Mesenteric fat pad (tissue), 1 donor: ENCODE data around the gene IL1RAP. TPM values are rescaled to one million over a fixed set of nuclear protein-coding genes. Genes with fewer than 3 reads are reported as not detected.
"Not testable (repeated sequence)": the region's sequence is repeated elsewhere in the genome, so short reads cannot be mapped to it uniquely, and the experiment has no call there.

Experiments
- DNase-seq: peaks from one replicate; pipeline ENCODE4 v3.0.0-alpha.2; 2020; ENCODE audit warnings: low spot score
- total RNA-seq: library from RNA; stranded (reverse); fragmentation: NEBNext Ultra II Directional; extraction: Animal tissue kit (Norgen Biotek cat#: 25700); gene quantifications from one replicate; pipeline ENCODE4 v1.2.1, GENCODE V29; 2021
- donor health status: DM: yes; HTN: yes; CAD: no.

Gene IL1RAP
- total RNA-seq, 1 donor from 2014 or later = 21.5 TPM

- no peak for DNase-seq
These were observed 7.6 kb upstream of the IL1RAP start for GRCh38 chr3:190506271-190506670.

DNA sequence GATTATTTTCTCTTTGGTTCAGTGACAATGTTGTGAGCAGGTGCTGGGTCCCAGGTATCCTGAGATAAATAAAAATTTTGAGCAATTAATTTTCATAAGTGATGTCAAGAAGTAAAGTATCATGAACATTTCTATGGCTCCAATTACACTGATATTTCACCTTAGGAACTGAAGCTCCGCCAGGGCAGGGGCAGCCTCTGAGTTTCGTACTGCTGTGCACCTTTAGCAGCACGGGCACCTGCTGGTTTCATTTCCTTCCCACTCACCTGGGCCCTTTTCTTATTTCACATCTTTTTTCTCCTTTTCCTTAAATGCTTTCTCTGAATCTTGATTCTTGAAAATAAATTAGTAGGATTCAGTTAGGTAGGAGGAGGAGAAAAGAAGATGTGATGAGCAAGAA is 1.2 kb upstream of the IL1RAP start:
- DNase-seq = no peak

DNA sequence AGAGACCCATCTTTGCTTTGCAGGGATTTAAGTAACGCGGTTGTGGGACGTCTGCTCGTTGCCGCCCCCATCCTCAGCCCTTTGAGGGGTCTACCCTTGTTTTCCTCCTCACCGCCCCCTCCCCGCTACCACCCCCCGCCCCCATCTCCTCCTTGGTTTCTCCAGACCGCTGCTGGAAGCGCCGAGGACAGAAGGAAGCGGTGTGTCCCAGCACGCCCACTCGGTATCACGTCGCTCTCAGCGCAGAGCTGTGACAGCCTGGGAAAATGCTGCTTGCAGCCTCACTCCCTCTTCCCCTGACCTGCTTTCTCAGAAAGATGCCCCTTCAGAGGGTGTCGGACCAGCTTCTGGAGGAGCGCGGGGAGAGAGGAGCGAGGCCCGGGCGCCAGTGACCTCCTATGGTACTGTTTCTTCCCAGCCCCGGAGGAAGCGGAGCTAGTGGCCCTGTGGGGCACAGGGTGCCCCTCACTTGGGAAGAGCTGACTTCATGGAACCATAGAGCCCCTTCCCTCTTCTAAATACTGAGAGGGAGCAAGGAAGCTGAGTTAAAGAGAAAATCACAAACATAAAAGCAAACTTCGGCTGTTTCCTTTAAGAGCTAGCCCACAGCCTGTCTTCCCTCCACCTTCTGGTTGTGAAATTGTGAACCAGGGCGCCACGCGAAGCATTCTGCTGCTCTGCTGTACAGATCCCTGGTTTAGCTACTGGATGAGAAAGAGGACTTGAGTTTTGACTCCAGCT is 698 bp downstream of the IL1RAP start:
- no peak for DNase-seq

DNA sequence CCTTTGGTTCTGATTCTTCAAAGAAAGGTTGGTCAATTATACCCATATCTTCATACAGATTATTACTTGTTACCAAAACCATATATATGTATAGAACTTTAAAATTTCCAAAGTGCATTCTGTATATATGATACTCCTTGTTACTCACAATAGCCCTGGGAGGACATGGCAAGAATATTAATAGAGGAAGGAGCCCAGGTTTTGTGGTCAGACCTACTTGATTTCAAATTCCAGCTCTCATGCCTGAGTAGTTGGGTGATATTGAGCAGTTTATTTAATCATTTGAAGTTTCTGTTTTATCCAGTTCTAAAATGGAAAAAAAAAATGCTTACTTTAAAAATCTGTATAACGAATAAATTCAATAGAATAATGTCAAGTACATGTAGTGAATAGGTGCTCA is 2.5 kb downstream of the IL1RAP start:
- DNase-seq = no peak

- DNase-seq = no peak
These were observed 3.8 kb downstream of the IL1RAP start for GRCh38 chr3:190517687-190518086.

DNA sequence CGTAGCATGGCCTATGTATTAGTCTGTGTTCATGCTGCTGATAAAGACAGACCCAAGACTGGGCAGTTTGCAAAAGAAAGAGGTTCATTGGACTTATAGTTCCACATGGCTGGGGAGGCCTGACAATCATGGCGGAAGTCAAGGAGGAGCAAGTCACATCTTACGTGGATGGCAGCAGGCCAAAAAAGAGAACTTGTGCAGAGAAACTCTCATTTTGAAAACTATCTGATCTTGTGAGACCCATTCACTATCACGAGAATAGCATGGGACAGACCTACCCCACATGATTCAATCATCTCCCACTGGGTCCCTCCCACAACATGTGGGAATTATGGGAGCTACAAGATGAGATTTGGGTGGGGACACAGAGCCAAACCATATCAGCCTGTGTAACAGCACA is 4.6 kb downstream of the IL1RAP start:
- DNase-seq = not testable (repeated sequence)

- DNase-seq = no peak
These were observed 6.0 kb downstream of the IL1RAP start for GRCh38 chr3:190519886-190520285.

- no peak for DNase-seq
These were observed 8.1 kb downstream of the IL1RAP start for GRCh38 chr3:190521998-190522397.

GRCh38 chr3:190522621-190523222 is 8.8 kb downstream of the IL1RAP start:
- no peak for DNase-seq

GRCh38 chr3:190524942-190525341 is 11.1 kb downstream of the IL1RAP start:
- DNase-seq = no peak

DNA sequence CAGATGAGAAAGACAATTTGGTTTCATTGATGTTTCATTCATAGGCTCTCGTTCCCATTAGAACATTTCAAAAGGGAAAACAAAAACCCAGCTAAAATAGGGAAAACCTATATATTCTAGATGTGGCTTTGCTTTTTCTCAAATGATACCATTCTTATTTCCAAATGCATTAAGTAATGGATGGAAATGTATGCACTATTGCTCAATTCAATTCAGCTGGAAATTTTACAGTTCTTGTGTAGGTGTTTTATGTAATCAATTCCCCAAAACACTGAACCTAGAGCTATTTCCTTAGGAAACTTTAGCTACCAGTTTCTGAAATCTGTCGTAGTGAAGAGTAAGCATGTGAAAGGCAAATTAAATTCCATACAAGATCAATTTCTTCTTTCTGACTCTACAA is 11.7 kb downstream of the IL1RAP start:
- DNase-seq = no peak

DNA sequence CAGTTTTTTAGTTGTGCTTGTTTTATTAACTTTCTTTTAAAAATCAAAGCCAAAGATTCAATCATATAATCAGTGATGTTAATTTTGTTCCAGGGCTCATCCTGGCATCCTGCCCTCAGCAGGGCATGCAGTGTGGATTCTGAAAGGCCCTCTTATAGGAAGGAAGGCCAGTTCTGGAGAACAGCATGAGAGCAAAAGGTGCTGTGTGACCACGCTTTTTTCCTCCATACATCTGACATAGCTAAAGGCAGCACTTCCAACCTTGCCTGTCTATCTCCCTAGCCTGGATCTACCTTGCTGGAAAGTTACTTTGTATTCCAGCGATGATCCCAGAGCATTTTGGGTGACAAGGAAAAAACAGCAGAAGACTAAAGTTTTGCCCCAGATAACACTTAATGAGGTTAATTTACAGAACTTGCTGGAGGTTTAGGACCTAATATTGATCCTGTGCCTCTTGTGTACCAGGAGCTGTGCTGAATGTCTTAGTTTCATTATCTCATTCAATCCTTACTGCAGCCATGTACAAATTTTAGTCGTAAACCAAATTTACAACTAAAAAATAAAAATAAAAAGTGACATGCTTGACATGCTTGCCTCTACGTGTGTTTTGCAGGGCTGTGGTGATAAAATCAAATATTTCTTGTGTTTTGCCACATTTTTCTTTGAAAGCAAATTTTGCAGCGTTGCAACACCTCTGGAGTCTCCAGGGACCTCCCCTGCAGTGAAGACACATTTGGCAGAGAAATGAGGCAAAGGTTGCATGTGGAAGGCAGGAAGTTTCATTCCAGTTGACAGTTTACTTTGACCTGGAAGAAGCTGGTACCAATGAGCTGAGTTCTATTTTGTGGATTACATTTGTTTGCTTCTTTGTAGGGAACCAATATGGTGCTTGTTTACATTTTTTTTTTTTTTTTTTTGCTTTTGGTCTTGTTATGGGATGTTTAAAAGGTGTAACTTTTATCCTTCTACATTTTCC is 13.2 kb downstream of the IL1RAP start:
- no peak for DNase-seq

GRCh38 chr3:190528706-190529105 is 14.8 kb downstream of the IL1RAP start:
- DNase-seq = no peak

DNA sequence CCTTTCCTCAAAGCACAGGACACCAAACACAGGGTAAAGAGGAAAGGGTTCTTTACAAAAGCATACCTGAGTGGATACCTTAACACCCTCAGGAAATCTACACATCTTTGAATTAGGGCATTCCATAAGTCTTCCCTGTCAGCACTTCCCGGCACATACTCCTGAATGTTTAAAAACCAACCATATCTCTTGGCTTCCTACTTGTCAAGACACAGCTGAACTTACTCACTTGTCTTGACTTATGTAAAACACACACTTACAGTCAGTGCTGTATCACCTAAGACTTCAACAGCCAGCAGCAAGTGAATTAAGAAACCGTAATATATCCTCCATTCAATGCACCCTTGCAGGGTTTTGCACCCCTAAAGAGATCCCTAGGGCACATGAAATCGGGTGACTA is 17.5 kb downstream of the IL1RAP start:
- DNase-seq = no peak

DNA sequence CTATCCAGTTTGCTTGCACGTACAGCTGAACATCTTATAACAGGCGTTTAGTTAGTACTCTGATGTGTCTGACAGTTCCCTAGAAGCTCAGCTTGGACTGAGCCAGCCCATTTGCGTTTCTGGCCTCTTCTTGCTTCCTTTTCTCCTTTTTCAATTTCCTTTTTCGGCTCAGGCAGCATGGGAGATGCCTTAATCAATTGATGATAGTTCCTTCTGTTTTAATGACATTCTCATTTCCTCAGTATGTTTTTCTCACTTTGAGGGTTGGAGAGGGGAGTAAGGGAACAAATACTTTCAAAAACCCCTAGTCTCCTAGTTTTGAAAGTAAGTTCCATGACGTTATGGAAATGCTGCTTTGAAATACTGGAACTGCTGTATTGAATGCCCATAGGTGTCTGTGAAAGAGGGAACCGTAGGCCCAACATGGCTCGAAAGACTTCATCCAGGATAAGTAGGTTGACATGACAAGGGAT is 18.9 kb downstream of the IL1RAP start:
- DNase-seq = no peak

DNA sequence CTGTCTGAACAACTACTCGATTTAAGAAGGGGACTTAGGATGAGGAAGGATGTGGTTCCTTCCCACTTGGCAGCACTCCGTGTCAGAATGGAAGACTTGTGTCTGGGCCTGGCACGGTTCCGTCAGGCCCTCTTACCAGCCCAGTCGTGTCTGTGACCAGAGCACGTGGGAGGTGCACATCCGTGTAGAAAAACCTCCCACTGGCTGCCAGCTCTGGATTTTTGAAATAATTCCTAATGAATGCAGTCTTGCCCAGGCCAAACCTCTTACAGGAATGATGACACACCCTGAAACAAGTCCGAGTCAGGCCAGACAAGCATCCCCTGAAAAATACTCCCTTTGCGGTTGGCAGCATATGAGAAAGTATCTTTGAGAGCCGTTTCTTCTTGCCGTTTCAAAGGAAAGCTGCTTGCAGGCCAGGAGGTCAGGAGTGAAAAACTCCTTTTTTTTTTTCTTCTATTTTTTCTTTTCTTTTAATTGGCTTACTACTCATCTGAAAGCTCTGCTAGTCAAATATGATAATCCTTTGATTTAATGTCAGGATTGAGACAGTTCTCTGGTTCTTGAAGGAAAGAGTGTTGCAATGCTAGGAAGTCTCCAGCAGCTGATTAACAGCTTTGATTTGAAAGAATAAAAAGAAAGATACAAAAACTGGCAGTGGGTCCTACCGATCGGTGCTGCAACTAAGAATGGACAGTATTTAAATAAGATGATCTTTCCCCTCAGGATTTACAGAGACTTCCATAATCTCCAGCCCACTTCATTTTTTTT is 19.8 kb downstream of the IL1RAP start:
- DNase-seq = peak; percentile 90

GRCh38 chr3:190534386-190534785 is 20.5 kb downstream of the IL1RAP start:
- DNase-seq = no peak

- no peak for DNase-seq
These were observed 21.1 kb downstream of the IL1RAP start for GRCh38 chr3:190534986-190535385.

DNA sequence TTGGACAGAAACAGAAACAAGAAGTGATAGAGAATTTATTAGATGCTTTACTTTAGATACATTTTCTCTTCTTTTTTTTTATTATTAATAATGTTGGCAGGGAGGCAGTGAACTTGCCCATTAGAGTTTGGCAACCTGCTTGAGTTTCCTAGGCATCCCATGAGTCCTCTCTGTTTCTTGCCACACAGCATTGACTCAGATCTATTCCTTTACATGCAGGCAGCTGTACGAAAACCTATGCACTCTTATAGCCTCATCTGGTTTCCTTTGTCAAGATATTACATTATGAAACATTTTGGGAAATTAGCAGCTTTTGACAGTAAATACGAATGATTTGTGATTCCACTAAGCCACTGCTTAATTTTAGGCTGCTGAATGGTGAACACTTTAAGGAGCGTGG is 23.3 kb downstream of the IL1RAP start:
- no peak for DNase-seq

DNA sequence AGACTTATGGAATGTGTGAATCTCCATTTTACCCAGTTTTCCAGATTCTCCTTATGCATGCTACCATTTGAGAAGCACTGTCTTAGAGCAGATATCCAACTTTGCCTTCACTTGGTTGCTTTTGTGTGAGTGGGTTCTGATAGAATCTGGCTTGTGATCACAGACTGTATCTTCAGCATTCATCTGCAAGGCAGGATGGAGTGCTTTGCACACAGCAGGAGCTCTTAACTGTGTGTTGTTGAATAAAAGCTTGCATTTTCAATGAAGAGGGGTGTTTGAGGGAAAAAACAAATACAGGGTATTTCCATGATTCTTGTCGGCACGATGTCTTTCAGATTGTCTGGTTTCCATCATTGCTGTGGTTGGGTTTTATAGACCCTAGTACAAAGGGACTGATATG is 24.4 kb downstream of the IL1RAP start:
- DNase-seq = no peak

DNA sequence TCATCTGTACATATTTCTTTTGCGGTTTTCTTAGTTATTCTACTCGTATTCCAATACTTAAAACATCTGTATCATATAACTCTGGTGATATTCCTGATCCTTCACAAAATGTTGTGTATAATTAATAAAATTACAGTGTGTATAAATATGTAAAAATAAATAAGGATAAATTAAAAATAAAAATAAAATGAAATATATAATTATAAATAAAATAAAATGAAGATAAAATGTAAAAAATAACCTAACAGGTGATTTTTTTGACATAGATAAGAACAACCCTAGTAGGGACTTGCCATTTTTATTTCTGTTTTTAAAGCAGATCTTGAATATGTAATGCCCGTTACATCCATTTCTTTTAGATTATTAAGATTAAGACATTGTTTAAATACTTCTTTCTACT is 25.6 kb downstream of the IL1RAP start:
- DNase-seq = no peak
